Measurements from ENCODE around the gene BTNL8.

BTNL8 gene

GRCh38 chr5:180974612-180975315, 75.8 kb downstream of the BTNL8 start:
- no peak for DNase-seq

- DNase-seq, result no peak
Observed at GRCh38 chr5:180975338-180975737, 76.4 kb downstream of the BTNL8 start.

- DNase-seq, result no peak
Observed at GRCh38 chr5:180976518-180976917, 77.6 kb downstream of the BTNL8 start.

- no peak for DNase-seq
Observed at GRCh38 chr5:180977852-180978251, 78.9 kb downstream of the BTNL8 start.

- DNase-seq, result no peak
Observed at GRCh38 chr5:180982008-180982741, 83.2 kb downstream of the BTNL8 start.

GRCh38 chr5:180988016-180988415, 89.1 kb downstream of the BTNL8 start:
- no peak for DNase-seq

GRCh38 chr5:180988592-180988991, 89.6 kb downstream of the BTNL8 start, which contains the start of gene BTNL3:
Gene BTNL3 (plus strand): TSS chr5:180988846. CDS start chr5:180989029, 183 bp downstream.
- no peak for DNase-seq

GRCh38 chr5:180990086-180990881, 91.3 kb downstream of the BTNL8 start:
- no peak for DNase-seq

GRCh38 chr5:180990882-180991242, 91.9 kb downstream of the BTNL8 start:
- DNase-seq, result no peak
